Uterus (tissue), 4 donors: ENCODE results near the gene TRA2A. TPM values are rescaled to one million over a fixed set of nuclear protein-coding genes. Genes with fewer than 3 reads are reported as not detected.

ENCODE experiments used
- DNase-seq, 2 donors: peaks; one replicate each; pipeline ENCODE4 v3.0.0-alpha.2; 2019 to 2020
- H3K27ac ChIP-seq, 2 donors: fragments of 200-600 bp; sonication (generic); 1 replicate in 1 of 2; 2 replicates in 1 of 2; pipeline ENCODE4 v1.5.1; 2016 to 2018
- H3K27me3 ChIP-seq, 2 donors: fragments of 200-600 bp; sonication (generic); one replicate each; pipeline ENCODE4 v1.5.1; 2018 to 2019; ENCODE audit warnings: control low read depth in 1 of 2
- H3K36me3 ChIP-seq, 2 donors: fragments of 200-600 bp; sonication (generic); one replicate each; pipeline ENCODE4 v1.5.1; 2019; ENCODE audit warnings: control low read depth in 1 of 2
- H3K4me1 ChIP-seq, 2 donors: fragments of 200-600 bp; sonication (generic); one replicate each; pipeline ENCODE4 v1.5.1; 2018 to 2019; ENCODE audit warnings: control low read depth in 1 of 2
- H3K4me3 ChIP-seq, 2 donors: fragments of 200-600 bp; sonication (generic); 1 replicate in 1 of 2; 2 replicates in 1 of 2; pipeline ENCODE4 v1.5.1; 2018 to 2019; ENCODE audit warnings: mild to moderate bottlenecking in 1 of 2
- H3K9me3 ChIP-seq, 2 donors: fragments of 200-600 bp; sonication (generic); one replicate each; pipeline ENCODE4 v1.5.1; 2019; ENCODE audit warnings: control low read depth in 1 of 2
- CTCF ChIP-seq, 4 experiments: fragments of 200-600 bp in 2 of 4; fragments of 450-650 bp in 2 of 4; sonication (generic) in 2 of 4; IDR thresholded peaks; one replicate each; pipeline ENCODE4 v1.5.1; 2016 to 2019; ENCODE audit warnings: antibody characterized with exemption in 4 of 4, mild to moderate bottlenecking in 2 of 4, moderate library complexity in 1 of 4
- POLR2A ChIP-seq, 2 donors: fragments of 450-650 bp; IDR thresholded peaks; one replicate each; pipeline ENCODE4 v1.6.1; 2016; ENCODE audit warnings: antibody characterized with exemption in 2 of 2, mild to moderate bottlenecking in 1 of 2, moderate library complexity in 1 of 2
- intact Hi-C: fragments of 100-400 bp; cut with DNase I; formaldehyde crosslinking; loops from one replicate; pipeline ENCODE4 v1.15.1; 2023; ENCODE audit warnings: low total_unique reads
- total RNA-seq, 4 donors: library from RNA; depleted of rRNA in 3 of 4; stranded (reverse); fragments of >200 nt in 3 of 4; gene quantifications; one replicate each; pipeline versions ENCODE4 v1.1.0 to v1.2.4, GENCODE V29; 2014 to 2023
- donor health status: DM: yes; HTN: yes; CAD: no.

The TRA2A gene
- total RNA-seq, 4 donors from 2014 or later = 12.6 to 144 (median 80.6) TPM

GRCh38 chr7:23487670-23488069 lies 44.1 kb downstream of the TRA2A start:
- Histone ChIP-seq H3K4me1 (no peaks in the 10 kb centered on the region), H3K27me3 (no peaks in the 10 kb centered on the region), H3K9me3 (no peaks in the 10 kb centered on the region), H3K27ac (no peak overlapping the region), H3K4me3 (no peak overlapping the region), H3K36me3 (no peaks in the 10 kb centered on the region)
- intact Hi-C loops = no loop called here
- no peak for DNase-seq
- no peak for TF ChIP-seq CTCF (IDR thresholded peaks at IDR 0.05)
- no peak for TF ChIP-seq POLR2A (IDR thresholded peaks at IDR 0.05)

- no peak for DNase-seq
- Histone ChIP-seq H3K36me3 (no peaks in the 10 kb centered on the region), H3K27ac (no peak overlapping the region), H3K27me3 (no peaks in the 10 kb centered on the region), H3K4me3 (no peak overlapping the region), H3K9me3 (no peaks in the 10 kb centered on the region), H3K4me1 (no peaks in the 10 kb centered on the region)
- intact Hi-C loops = no loop called here
- TF ChIP-seq POLR2A (IDR thresholded peaks at IDR 0.05) (no peak), CTCF (IDR thresholded peaks at IDR 0.05) (no peak)
Measured at GRCh38 chr7:23486002-23486773, 45.6 kb downstream of the TRA2A start.

DNA sequence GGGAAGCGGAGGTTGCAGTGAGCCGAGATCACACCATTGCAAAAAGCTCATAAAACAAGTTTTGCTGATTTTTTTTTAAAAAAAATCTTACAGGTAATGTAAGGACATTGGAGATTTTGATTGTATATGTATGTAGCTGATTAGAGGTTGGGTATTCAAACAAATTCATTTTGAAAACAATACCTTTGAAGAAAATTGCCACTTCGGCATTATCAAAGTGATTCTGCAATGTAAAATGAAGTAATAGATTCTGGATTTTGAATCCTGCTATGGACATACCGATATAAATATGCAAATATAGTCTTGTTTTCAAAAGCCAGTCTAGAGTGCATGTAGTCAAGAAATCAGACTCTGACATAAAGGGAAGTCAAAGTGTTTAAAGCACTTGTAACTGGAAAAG lies 49.1 kb downstream of the TRA2A start:
- Histone ChIP-seq H3K9me3 (no peaks in the 10 kb centered on the region), H3K27me3 (peaks cover 0 to 25% of the 10 kb centered on the region in 2 donors), H3K36me3 (no peaks in the 10 kb centered on the region), H3K4me1 (no peaks in the 10 kb centered on the region), H3K4me3 (no peak overlapping the region), H3K27ac (no peak overlapping the region)
- intact Hi-C loops = no loop called here
- DNase-seq = no peak
- TF ChIP-seq CTCF (IDR thresholded peaks at IDR 0.05) (no peak), POLR2A (IDR thresholded peaks at IDR 0.05) (no peak)

GRCh38 chr7:23477962-23478866 lies 53.6 kb downstream of the TRA2A start:
- no peak for TF ChIP-seq CTCF (IDR thresholded peaks at IDR 0.05)
- no peak for TF ChIP-seq POLR2A (IDR thresholded peaks at IDR 0.05)
- H3K4me1 ChIP-seq = no peaks in the 10 kb centered on the region
- no peak overlapping the region for H3K4me3 ChIP-seq
- H3K27ac ChIP-seq = no peak overlapping the region
- intact Hi-C loops = no loop called here
- H3K36me3 ChIP-seq = no peaks in the 10 kb centered on the region
- DNase-seq = no peak
- peaks cover 32 to 68% of the 10 kb centered on the region in 2 donors for H3K27me3 ChIP-seq
- H3K9me3 ChIP-seq = no peaks in the 10 kb centered on the region

DNA sequence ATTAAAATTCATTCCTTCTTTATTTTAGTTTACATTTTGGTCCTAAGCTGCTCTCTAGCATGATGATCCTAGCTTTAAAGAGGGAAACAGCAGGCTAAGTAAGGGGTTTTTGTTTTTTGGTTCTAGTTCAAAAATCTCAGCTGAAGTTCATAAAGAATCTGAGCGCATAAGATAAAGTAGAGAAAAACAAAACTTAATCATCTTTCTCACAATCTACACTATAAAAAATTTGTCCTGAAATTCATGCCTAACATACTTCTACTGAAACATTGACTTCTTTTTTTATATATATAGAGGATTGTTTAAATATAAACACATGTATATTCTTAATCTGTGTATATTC lies 54.7 kb downstream of the TRA2A start:
- H3K27ac ChIP-seq = no peak overlapping the region
- H3K36me3 ChIP-seq = no peaks in the 10 kb centered on the region
- H3K9me3 ChIP-seq = no peaks in the 10 kb centered on the region
- intact Hi-C loops = no loop called here
- no peak overlapping the region for H3K4me3 ChIP-seq
- no peak for DNase-seq
- H3K4me1 ChIP-seq = no peaks in the 10 kb centered on the region
- TF ChIP-seq POLR2A (IDR thresholded peaks at IDR 0.05) (no peak), CTCF (IDR thresholded peaks at IDR 0.05) (no peak)
- H3K27me3 ChIP-seq = peaks cover 37 to 79% of the 10 kb centered on the region in 2 donors
